GM13977 (cell line): ENCODE results near the gene PKM.

Experiments used
- DNase-seq: peaks from one replicate; pipeline ENCODE4 v3.0.0; 2012; ENCODE audit warnings: low spot score
- CTCF ChIP-seq: IDR thresholded peaks from 2 replicates; pipeline ENCODE4 v1.5.1; 2012; ENCODE audit warnings: mild to moderate bottlenecking, control low read depth; ENCODE audit not compliant: insufficient read depth; ENCODE audit errors: extremely low read depth, missing control alignments
- in situ Hi-C: fragments of 300-500 bp; cut with MboI; formaldehyde crosslinking; loops from one replicate; pipeline ENCODE4 v1.12.0; 2022; ENCODE audit warnings: low sequenced_read_pairs, low pct_unique_long_range_greater_than_20kb, mixed read lengths, inconsistent platforms; ENCODE audit not compliant: unreplicated experiment

The PKM gene

GRCh38 chr15:72229076-72229946, 1.7 kb downstream of the PKM start:
- TF ChIP-seq CTCF: no peak
- no peak for DNase-seq
- in situ Hi-C loops: no loop called here

- TF ChIP-seq CTCF: no peak
- no peak for DNase-seq
- in situ Hi-C loops: no loop called here
These were observed 3.3 kb downstream of the PKM start for GRCh38 chr15:72227720-72228119.

- DNase-seq: peak; percentile 45
- TF ChIP-seq CTCF: no peak
- in situ Hi-C loops: no loop called here
These were observed 3.8 kb downstream of the PKM start for GRCh38 chr15:72227192-72227586.

GRCh38 chr15:72223278-72223677, 7.7 kb downstream of the PKM start:
- no peak for TF ChIP-seq CTCF
- in situ Hi-C loops: no loop called here

GRCh38 chr15:72222393-72222792, 8.6 kb downstream of the PKM start:
- no peak for DNase-seq
- in situ Hi-C loops: no loop called here

More at GRCh38 chr15:72223278-72223677, 7.7 kb downstream of the PKM start:
- no peak for DNase-seq

GRCh38 chr15:72220687-72221086, 10.3 kb downstream of the PKM start:
- in situ Hi-C loops: no loop called here
- TF ChIP-seq CTCF: no peak
- no peak for DNase-seq

More at GRCh38 chr15:72222393-72222792, 8.6 kb downstream of the PKM start:
- TF ChIP-seq CTCF: no peak

GRCh38 chr15:72217216-72217615, 13.8 kb downstream of the PKM start:
- no peak for TF ChIP-seq CTCF
- DNase-seq: no peak
- in situ Hi-C loops: no loop called here
